Ishikawa (cell line): ENCODE measurements around the gene MFSD12.

Source experiments
- CEBPB ChIP-seq: IDR thresholded peaks from 2 replicates; pipeline ENCODE4 v1.6.1; 2012
- REST ChIP-seq: IDR thresholded peaks from 2 replicates; pipeline ENCODE4 v1.6.1; 2012; ENCODE audit warnings: low read depth, mild to moderate bottlenecking
- TAF1 ChIP-seq: IDR thresholded peaks from 2 replicates; pipeline ENCODE4 v1.6.1; 2012; ENCODE audit warnings: low read depth, mild to moderate bottlenecking
- YY1 ChIP-seq: IDR thresholded peaks from 2 replicates; pipeline ENCODE4 v1.6.1; 2012; ENCODE audit warnings: low read depth

DNA sequence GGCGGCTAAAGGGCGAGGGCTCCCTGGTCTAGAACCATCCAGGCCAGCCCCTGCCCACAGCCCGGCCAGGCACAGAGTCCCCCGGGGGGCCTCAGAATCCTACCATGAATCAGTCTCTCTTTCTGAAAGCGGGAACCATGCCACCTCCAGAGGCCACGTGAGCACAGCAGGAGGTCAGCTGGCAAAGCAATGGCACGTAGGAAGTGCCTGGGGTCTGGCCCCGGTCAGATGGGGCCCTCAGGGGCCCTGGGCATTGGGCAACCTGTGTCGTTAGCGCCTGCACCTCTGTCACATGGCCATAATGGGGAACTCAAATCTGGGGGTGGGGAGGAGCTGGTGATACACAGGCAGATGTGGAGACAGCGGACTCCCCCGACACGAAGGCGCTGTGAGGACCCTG, 8.8 kb downstream of the MFSD12 start:
- TF ChIP-seq TAF1 (no peak), YY1 (no peak), CEBPB (no peak), REST (no peak)
